GM21381 (cell line): ENCODE measurements around the gene CAMP.
"Not testable (repeated sequence)": the region's sequence is repeated elsewhere in the genome, so short reads cannot be mapped to it uniquely, and the experiment has no call there.

Experiments used
- ATAC-seq: cut with Tn5 transposase; IDR thresholded peaks from one replicate; pipeline ENCODE4 v1.9.1; 2021; ENCODE audit warnings: mild to moderate bottlenecking, moderate library complexity; ENCODE audit not compliant: unreplicated experiment

Gene CAMP

GRCh38 chr3:48211776-48212175 lies 11.5 kb upstream of the CAMP start:
- ATAC-seq: not testable (repeated sequence)

GRCh38 chr3:48214225-48214624 lies 9.1 kb upstream of the CAMP start:
- ATAC-seq: no peak

- no peak for ATAC-seq
Measured at GRCh38 chr3:48215019-48215418, 8.3 kb upstream of the CAMP start.

GRCh38 chr3:48215466-48215865 lies 7.8 kb upstream of the CAMP start:
- ATAC-seq: no peak

GRCh38 chr3:48215876-48216275 lies 7.4 kb upstream of the CAMP start:
- no peak for ATAC-seq

- no peak for ATAC-seq
Measured at GRCh38 chr3:48217449-48217848, 5.8 kb upstream of the CAMP start.

GRCh38 chr3:48218537-48218936 lies 4.8 kb upstream of the CAMP start:
- no peak for ATAC-seq

GRCh38 chr3:48219543-48219942 lies 3.8 kb upstream of the CAMP start:
- no peak for ATAC-seq

- no peak for ATAC-seq
Measured at GRCh38 chr3:48220746-48221145, 2.5 kb upstream of the CAMP start.

- no peak for ATAC-seq
Measured at GRCh38 chr3:48225587-48225986, 2.3 kb downstream of the CAMP start.

- ATAC-seq: no peak
Measured at GRCh38 chr3:48226939-48227338, 3.6 kb downstream of the CAMP start.

- no peak for ATAC-seq
Measured at GRCh38 chr3:48232232-48232631, 8.9 kb downstream of the CAMP start.

GRCh38 chr3:48232734-48233133 lies 9.4 kb downstream of the CAMP start:
- peak; percentile 52 for ATAC-seq

- no peak for ATAC-seq
Measured at GRCh38 chr3:48233542-48233941, 10.2 kb downstream of the CAMP start.

GRCh38 chr3:48236531-48236930 lies 13.2 kb downstream of the CAMP start:
- no peak for ATAC-seq

- ATAC-seq: no peak
Measured at GRCh38 chr3:48238531-48239085, 15.3 kb downstream of the CAMP start.

- ATAC-seq: no peak
Measured at GRCh38 chr3:48240000-48240963, 17.0 kb downstream of the CAMP start.

- no peak for ATAC-seq
Measured at GRCh38 chr3:48241796-48242455, 18.6 kb downstream of the CAMP start.

- ATAC-seq: no peak
Measured at GRCh38 chr3:48243886-48244285, 20.6 kb downstream of the CAMP start.

GRCh38 chr3:48244461-48244860 lies 21.2 kb downstream of the CAMP start:
- ATAC-seq: no peak

- ATAC-seq: no peak
Measured at GRCh38 chr3:48245136-48245535, 21.8 kb downstream of the CAMP start.

GRCh38 chr3:48247401-48247811 lies 24.1 kb downstream of the CAMP start:
- ATAC-seq: no peak
